ENCODE data around the gene GRN. TPM values are rescaled to one million over a fixed set of nuclear protein-coding genes. Genes with fewer than 3 reads are reported as not detected.

GRN gene
- polyA plus RNA-seq, 2 of the 4 experiments (the other 2 are of a cell fraction): 111 to 197 TPM

GRCh38 chr17:44351961-44352827 is 7.1 kb downstream of the GRN start:
- POLR2A ChIA-PET: interaction anchor here (0.5 to 0.6 kb wide), 2 partner anchors 25 to 153 kb away, joined by 3 to 7 read pairs; no protein-coding TSS in a partner anchor
- 86% methylated on average over 36 of the region's 36 CpGs for WGBS (ENCODE audit: missing lambda C conversion rate)
- TF ChIP-seq JUNB (IDR thresholded peaks at IDR 0.05) (no peak), NPAS2 (CRISPR knock-in tag; IDR thresholded peaks at IDR 0.05; ENCODE audit: borderline replicate concordance) (no peak), MAX (IDR thresholded peaks at IDR 0.05) (no peak), JUN (IDR thresholded peaks at IDR 0.05) (no peak), BCL3 (IDR thresholded peaks at IDR 0.05) (no peak), RARB (CRISPR knock-in tag; IDR thresholded peaks at IDR 0.05) (no peak), HES2 (IDR thresholded peaks at IDR 0.05) (no peak), ZNF302 (CRISPR knock-in tag; IDR thresholded peaks at IDR 0.05) (no peak), CBX2 (IDR thresholded peaks at IDR 0.05; ENCODE audit: borderline replicate concordance, low read depth) (no peak), TP53 (CRISPR knock-in tag; IDR thresholded peaks at IDR 0.05) (no peak), ZFP36 (IDR thresholded peaks at IDR 0.05; ENCODE audit: borderline replicate concordance, partially characterized antibody) (no peak), MAZ (IDR thresholded peaks at IDR 0.05; ENCODE audit: borderline replicate concordance, low read depth, low read length) (no peak), CHD2 (IDR thresholded peaks at IDR 0.05; ENCODE audit: low read length, partially characterized antibody) (no peak), ELK1 (IDR thresholded peaks at IDR 0.05; ENCODE audit: low read depth, low read length) (no peak), EHMT2 (IDR thresholded peaks at IDR 0.05; ENCODE audit: low read depth) (no peak), NR3C1 (IDR thresholded peaks at IDR 0.05) (no peak), FOSL2 (IDR thresholded peaks at IDR 0.05) (no peak), FOSL2 (CRISPR knock-in tag; IDR thresholded peaks at IDR 0.05) (no peak)
- Histone ChIP-seq H3K27ac (no peak overlapping the region), H3K9me3 (no peaks in the 10 kb centered on the region), H3K4me1 (no peaks in the 10 kb centered on the region), H3K4me3 (no peak overlapping the region), H3K4me2 (no peak overlapping the region)
- CTCF ChIA-PET: interaction anchor here (0.6 to 17.9 kb wide), 22 partner anchors 10 to 483 kb away, joined by 3 to 327 read pairs (median 4); partner anchors contain the start of gene FAM171A2
- no peak for DNase-seq (ENCODE audit: low read depth in 1 of 2, low spot score in 1 of 2)
- FAIRE-seq: no peak
- ATAC-seq: no peak

- no peaks in the 10 kb centered on the region for H3K4me1 ChIP-seq
- ATAC-seq: no peak
- ChIA-PET CTCF (interaction anchor here (0.6 to 17.9 kb wide), 16 partner anchors 9 to 482 kb away, joined by 3 to 327 read pairs (median 3); partner anchors contain the start of gene FAM171A2), POLR2A (interaction anchor here (2.3 kb wide), 1 partner anchor 8 kb away, joined by 7 read pairs; the partner anchor contains the start of gene GRN)
- H3K27ac ChIP-seq: peak overlapping the region in 1 of 2 experiments; percentile 75; a peak in 3 of 6 replicates
- DNase-seq (ENCODE audit: low read depth in 1 of 2, low spot score in 1 of 2): no peak
- no peak for TF ChIP-seq HOXB13 (CRISPR knock-in tag; IDR thresholded peaks at IDR 0.05; ENCODE audit: low read depth)
- no peak for TF ChIP-seq SMC3 (IDR thresholded peaks at IDR 0.05)
- no peak for TF ChIP-seq RFX5 (IDR thresholded peaks at IDR 0.05)
- no peak for TF ChIP-seq JUNB (IDR thresholded peaks at IDR 0.05)
- no peak for TF ChIP-seq USF2 (IDR thresholded peaks at IDR 0.05)
- no peak for TF ChIP-seq MYC (IDR thresholded peaks at IDR 0.05; ENCODE audit: borderline replicate concordance, low read length)
- TF ChIP-seq RAD21 (conservative IDR thresholded peaks at IDR 0.05 in 1 of 2, IDR thresholded peaks at IDR 0.05 in 1 of 2): no peak
- TF ChIP-seq HOXA7 (CRISPR knock-in tag; IDR thresholded peaks at IDR 0.05): no peak
- TF ChIP-seq MAX (IDR thresholded peaks at IDR 0.05): no peak
- no peak for TF ChIP-seq CBX2 (IDR thresholded peaks at IDR 0.05; ENCODE audit: borderline replicate concordance, low read depth)
- no peak for TF ChIP-seq CHD2 (IDR thresholded peaks at IDR 0.05; ENCODE audit: low read length, partially characterized antibody)
- no peak for TF ChIP-seq ESRRA (IDR thresholded peaks at IDR 0.05; ENCODE audit: borderline replicate concordance, low read length)
- TF ChIP-seq TFCP2L1 (CRISPR knock-in tag; IDR thresholded peaks at IDR 0.05): no peak
- no peak for TF ChIP-seq RNF2 (IDR thresholded peaks at IDR 0.05; ENCODE audit: borderline replicate concordance, low read depth)
- no peak for TF ChIP-seq HOXB5 (CRISPR knock-in tag; IDR thresholded peaks at IDR 0.05)
- TF ChIP-seq CEBPB (IDR thresholded peaks at IDR 0.05): no peak
- 79% methylated on average over 16 of the region's 22 CpGs for WGBS (ENCODE audit: missing lambda C conversion rate)
- H3K4me2 ChIP-seq: peak overlapping the region; percentile 90
- FAIRE-seq: no peak
- H3K4me3 ChIP-seq: peak overlapping the region; percentile 42
- H3K9me3 ChIP-seq: no peaks in the 10 kb centered on the region
Observed at GRCh38 chr17:44352828-44353671, 7.9 kb downstream of the GRN start.

All from A549 (cell line).